ENCODE data around the gene TMEM190. TPM values are rescaled to one million over a fixed set of nuclear protein-coding genes. Genes with fewer than 3 reads are reported as not detected.

The TMEM190 gene
- total RNA-seq, 4 donors from 2014 or later = 1.1 TPM; not detected in 3

DNA sequence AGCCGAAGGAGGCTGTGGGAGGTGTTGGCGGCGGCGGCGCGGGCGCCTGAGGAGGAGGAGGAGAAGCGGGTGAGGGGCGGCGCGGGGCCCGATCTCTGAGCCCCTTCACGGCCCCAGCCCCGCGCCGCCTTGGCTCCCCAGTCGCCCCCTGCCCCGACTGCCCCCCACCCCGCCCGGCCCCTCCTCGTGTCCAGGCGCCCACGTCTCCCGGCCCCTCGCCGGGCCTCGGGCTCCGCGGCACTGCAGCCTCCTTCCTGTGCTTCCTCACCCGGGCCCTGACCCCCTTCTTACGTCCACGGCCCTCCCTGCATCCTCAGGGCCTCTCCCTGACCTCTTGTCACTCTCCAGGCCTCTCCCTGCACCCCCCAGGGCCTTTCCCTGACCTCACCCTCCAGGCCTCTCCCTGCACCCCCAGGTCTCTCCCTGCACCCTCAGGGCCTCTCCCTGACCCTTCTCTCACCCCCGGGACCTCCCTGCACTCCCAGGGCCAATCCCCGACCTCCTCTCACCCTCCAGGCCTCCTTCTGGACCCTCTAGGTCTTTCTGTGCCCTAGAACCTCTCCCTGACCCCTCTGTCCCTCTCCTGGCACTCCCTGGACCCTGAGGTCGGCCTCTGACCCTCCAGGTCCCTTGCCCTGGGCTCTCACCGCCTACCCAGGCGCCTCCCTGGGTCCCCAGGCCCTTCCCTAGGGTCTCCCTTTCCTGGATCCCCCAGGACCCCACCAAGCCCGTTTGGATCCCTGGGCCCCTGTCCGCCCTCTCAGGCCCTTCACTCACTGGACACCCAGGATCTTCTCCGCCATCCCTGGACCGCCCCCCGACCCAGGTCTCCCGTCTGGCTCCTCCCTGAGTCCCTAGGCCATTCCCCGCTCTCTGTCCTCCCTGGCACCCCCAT is 36.5 kb upstream of the TMEM190 start:
- peak overlapping the region; percentile 90 to 94 for H3K27ac ChIP-seq
- TF ChIP-seq, protein P1, sequence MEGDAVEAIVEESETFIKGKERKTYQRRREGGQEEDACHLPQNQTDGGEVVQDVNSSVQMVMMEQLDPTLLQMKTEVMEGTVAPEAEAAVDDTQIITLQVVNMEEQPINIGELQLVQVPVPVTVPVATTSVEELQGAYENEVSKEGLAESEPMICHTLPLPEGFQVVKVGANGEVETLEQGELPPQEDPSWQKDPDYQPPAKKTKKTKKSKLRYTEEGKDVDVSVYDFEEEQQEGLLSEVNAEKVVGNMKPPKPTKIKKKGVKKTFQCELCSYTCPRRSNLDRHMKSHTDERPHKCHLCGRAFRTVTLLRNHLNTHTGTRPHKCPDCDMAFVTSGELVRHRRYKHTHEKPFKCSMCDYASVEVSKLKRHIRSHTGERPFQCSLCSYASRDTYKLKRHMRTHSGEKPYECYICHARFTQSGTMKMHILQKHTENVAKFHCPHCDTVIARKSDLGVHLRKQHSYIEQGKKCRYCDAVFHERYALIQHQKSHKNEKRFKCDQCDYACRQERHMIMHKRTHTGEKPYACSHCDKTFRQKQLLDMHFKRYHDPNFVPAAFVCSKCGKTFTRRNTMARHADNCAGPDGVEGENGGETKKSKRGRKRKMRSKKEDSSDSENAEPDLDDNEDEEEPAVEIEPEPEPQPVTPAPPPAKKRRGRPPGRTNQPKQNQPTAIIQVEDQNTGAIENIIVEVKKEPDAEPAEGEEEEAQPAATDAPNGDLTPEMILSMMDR (IDR thresholded peaks at IDR 0.05) = no peak
- intact Hi-C loops (cut with DNase I; ENCODE audit: low total_unique reads) = no loop called here

DNA sequence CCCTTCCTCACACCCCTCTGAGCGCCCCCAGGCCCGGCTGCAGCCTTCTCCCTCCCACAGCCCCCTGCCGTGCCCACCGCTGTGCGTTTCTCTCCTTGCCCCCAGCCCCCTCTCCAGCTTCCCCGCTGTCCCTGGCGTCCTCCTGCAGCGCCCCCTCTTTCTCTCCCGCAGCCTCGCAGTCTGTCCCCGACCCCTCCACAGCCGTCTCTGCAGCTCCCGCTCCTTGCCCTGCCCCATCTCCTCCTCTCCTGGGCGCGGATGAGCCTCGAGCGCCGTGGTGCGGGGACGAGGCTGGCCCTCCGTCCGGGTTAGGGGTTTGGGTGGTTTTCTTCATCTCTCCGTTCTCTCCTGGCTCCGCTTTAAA is 35.9 kb upstream of the TMEM190 start:
- TF ChIP-seq POLR2A (IDR thresholded peaks at IDR 0.05) = no peak
- TF ChIP-seq, protein P1 (IDR thresholded peaks at IDR 0.05) = no peak
- Histone ChIP-seq H3K27ac (peak overlapping the region; percentile 32 to 94), H3K36me3 (no peaks in the 10 kb centered on the region), H3K9me3 (no peaks in the 10 kb centered on the region), H3K27me3 (no peaks in the 10 kb centered on the region), H3K4me3 (peak overlapping the region; percentile 78 to 80), H3K4me1 (peaks cover 0 to 11% of the 10 kb centered on the region in 2 donors)
- no peak for DNase-seq
- intact Hi-C loops (cut with DNase I; ENCODE audit: low total_unique reads) = no loop called here

More for the DNA sequence above, 36.5 kb upstream of the TMEM190 start:
- Histone ChIP-seq H3K27me3 (no peaks in the 10 kb centered on the region), H3K9me3 (no peaks in the 10 kb centered on the region), H3K36me3 (no peaks in the 10 kb centered on the region), H3K4me1 (peaks cover 0 to 11% of the 10 kb centered on the region in 2 donors), H3K4me3 (peak overlapping the region; percentile 78 to 80)
- DNase-seq = no peak

DNA sequence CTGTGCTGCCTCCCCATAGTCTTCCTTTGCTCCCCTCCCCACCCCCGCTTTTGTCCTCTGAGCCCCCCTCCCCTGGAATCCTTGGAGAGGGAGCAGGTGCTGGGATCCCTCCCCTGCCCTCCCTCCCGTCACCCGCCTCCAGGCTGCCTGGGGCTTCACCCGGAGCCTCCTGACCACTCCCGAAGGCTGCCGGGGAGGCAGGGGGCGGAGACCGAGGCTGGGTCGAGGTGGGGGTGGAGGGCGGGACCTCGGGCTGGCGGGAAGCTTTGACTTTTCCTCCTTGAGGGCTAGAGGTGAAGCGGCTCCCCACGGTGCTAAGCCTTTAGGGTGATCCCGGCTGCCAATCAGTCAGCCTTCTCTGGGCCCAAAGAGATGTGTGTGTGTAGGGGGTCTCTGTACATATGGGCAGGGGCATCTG is 35.4 kb upstream of the TMEM190 start:
- Histone ChIP-seq H3K27ac (peak overlapping the region; percentile 32 to 94), H3K4me3 (peak overlapping the region; percentile 78 to 80), H3K27me3 (no peaks in the 10 kb centered on the region), H3K4me1 (peaks cover 0 to 11% of the 10 kb centered on the region in 2 donors), H3K36me3 (no peaks in the 10 kb centered on the region), H3K9me3 (no peaks in the 10 kb centered on the region)
- DNase-seq = peak; percentile 71 to 72
- intact Hi-C loops (cut with DNase I; ENCODE audit: low total_unique reads) = no loop called here
- TF ChIP-seq POLR2A (IDR thresholded peaks at IDR 0.05) = no peak
- TF ChIP-seq, protein P1 (IDR thresholded peaks at IDR 0.05) = no peak

DNA sequence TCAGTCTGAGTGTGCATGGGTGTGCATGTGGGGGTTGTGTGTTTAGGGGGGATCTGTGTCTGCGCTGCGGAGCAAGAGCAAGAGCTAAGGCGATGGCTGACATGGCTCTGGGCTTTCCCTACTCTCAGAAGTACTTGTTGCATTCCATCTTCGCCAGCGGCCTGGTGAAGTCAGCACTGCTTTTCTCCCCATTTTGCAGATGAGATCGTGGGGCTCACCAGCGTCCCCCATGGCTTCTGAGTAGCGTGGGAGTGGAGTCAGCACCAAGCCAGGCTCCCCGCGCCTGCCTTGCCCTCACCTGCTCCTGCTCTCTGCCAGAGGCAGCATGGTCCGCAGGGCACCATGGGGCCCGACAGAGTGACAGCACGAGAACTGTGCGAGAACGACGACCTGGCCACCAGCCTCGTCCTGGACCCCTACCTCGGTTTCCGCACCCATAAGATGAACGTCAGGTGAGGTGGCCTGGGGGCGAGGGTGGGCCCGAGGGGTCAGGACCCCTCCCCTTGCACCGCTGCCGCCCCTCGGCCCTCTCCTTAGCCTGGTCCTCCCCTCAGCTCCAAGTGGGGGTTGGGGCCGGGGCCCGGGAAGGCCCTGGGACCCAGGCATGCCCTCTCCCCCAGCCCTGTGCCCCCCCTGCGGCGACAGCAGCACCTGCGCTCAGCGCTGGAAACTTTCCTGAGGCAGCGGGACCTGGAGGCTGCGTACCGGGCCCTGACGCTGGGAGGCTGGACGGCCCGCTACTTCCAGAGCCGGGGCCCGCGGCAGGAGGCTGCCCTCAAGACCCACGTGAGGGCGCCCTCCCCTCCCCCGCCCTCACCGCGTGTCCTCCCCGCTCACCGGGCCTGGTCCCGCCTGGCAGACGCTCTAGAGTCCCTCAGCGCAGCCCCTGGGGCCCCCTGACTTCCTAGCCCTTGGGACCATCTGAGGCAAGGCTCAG is 34.8 kb upstream of the TMEM190 start:
- no peak overlapping the region for H3K4me3 ChIP-seq
- no peak overlapping the region for H3K27ac ChIP-seq
- TF ChIP-seq, protein P1 (IDR thresholded peaks at IDR 0.05) = no peak
- no peak for TF ChIP-seq POLR2A (IDR thresholded peaks at IDR 0.05)
- no peaks in the 10 kb centered on the region for H3K27me3 ChIP-seq
- no peak for DNase-seq
- no peaks in the 10 kb centered on the region for H3K9me3 ChIP-seq
- intact Hi-C loops (cut with DNase I; ENCODE audit: low total_unique reads) = no loop called here
- H3K4me1 ChIP-seq = peaks cover 0 to 11% of the 10 kb centered on the region in 2 donors
- H3K36me3 ChIP-seq = no peaks in the 10 kb centered on the region
